NCI-H187 treated with DMSO at 0.1 percent for 48 hours (cell line): ENCODE data around the gene POU3F1.

ENCODE experiments used
- DNase-seq: peaks from one replicate; lab custom pipeline; 2025; lab: John Stamatoyannopoulos, UW

The POU3F1 gene

GRCh38 chr1:38046333-38046883 is at the start of gene POU3F1:
POU3F1 (minus strand) TSS chr1:38046793; CDS start chr1:38046743, 50 bp downstream.
- DNase-seq: no peak

- no peak for DNase-seq
Measured at GRCh38 chr1:38095454-38095931, 48.9 kb upstream of the POU3F1 start.

- DNase-seq: no peak
Measured at GRCh38 chr1:38094711-38095290, 48.2 kb upstream of the POU3F1 start.

- no peak for DNase-seq
Measured at GRCh38 chr1:38093569-38094520, 47.3 kb upstream of the POU3F1 start.

- DNase-seq: no peak
Measured at GRCh38 chr1:38092256-38092655, 45.7 kb upstream of the POU3F1 start.

GRCh38 chr1:38090796-38091195 is 44.2 kb upstream of the POU3F1 start:
- no peak for DNase-seq

- no peak for DNase-seq
Measured at GRCh38 chr1:38089712-38090360, 43.2 kb upstream of the POU3F1 start.

- no peak for DNase-seq
Measured at GRCh38 chr1:38088791-38089190, 42.2 kb upstream of the POU3F1 start.

GRCh38 chr1:38088366-38088765 is 41.8 kb upstream of the POU3F1 start:
- DNase-seq: no peak

GRCh38 chr1:38087676-38088075 is 41.1 kb upstream of the POU3F1 start:
- DNase-seq: no peak

- no peak for DNase-seq
Measured at GRCh38 chr1:38085666-38086330, 39.2 kb upstream of the POU3F1 start.

- no peak for DNase-seq
Measured at GRCh38 chr1:38084700-38085099, 38.1 kb upstream of the POU3F1 start.

GRCh38 chr1:38084113-38084512 is 37.5 kb upstream of the POU3F1 start:
- DNase-seq: no peak

GRCh38 chr1:38083541-38083940 is 36.9 kb upstream of the POU3F1 start:
- no peak for DNase-seq

GRCh38 chr1:38082769-38083263 is 36.2 kb upstream of the POU3F1 start:
- DNase-seq: no peak

- no peak for DNase-seq
Measured at GRCh38 chr1:38079019-38079418, 32.4 kb upstream of the POU3F1 start.

- no peak for DNase-seq
Measured at GRCh38 chr1:38077523-38078147, 31.0 kb upstream of the POU3F1 start.

- no peak for DNase-seq
Measured at GRCh38 chr1:38076455-38076854, 29.9 kb upstream of the POU3F1 start.

- no peak for DNase-seq
Measured at GRCh38 chr1:38076038-38076437, 29.4 kb upstream of the POU3F1 start.

GRCh38 chr1:38075191-38075590 is 28.6 kb upstream of the POU3F1 start:
- DNase-seq: no peak

- DNase-seq: no peak
Measured at GRCh38 chr1:38074302-38074677, 27.7 kb upstream of the POU3F1 start.
